H1 (cell line): Measurements from ENCODE around the gene SUGP2. TPM values are rescaled to one million over a fixed set of nuclear protein-coding genes. Genes with fewer than 3 reads are reported as not detected.

Experiments
- CTCF ChIA-PET: fragments of 300-600 bp; sonication (Branson Sonifier 250); formaldehyde crosslinking; loops from one replicate; lab custom pipeline; 2021; ENCODE audit not compliant: partially characterized antibody; lab: Charles Lee
- POLR2A ChIA-PET: fragments of 300-600 bp; sonication (Branson Sonifier 250); formaldehyde crosslinking; loops from one replicate; lab custom pipeline; 2021; ENCODE audit warnings: inconsistent platforms; ENCODE audit not compliant: partially characterized antibody; lab: Charles Lee
- DNase-seq, 2 experiments: peaks; one replicate each; pipeline versions ENCODE4 v3.0.0 to v3.0.0-alpha.2; 2010 to 2022; ENCODE audit warnings: low spot score in 2 of 2, low read depth in 1 of 2, mixed read lengths in 1 of 2
- FAIRE-seq: peaks from 2 replicates; lab custom pipeline; 2011; peaks lifted over from hg19 to GRCh38; lab: Jason Lieb, UNC
- H2AFZ ChIP-seq: 2 replicates; pipeline ENCODE4 v1.8.1; 2012; ENCODE audit warnings: low read length, inconsistent platforms
- H2AK5ac ChIP-seq: 2 replicates; pipeline ENCODE4 v1.6.1; 2013; ENCODE audit warnings: low read depth, low read length
- H2BK120ac ChIP-seq: replicated peaks from 2 replicates; pipeline ENCODE3; 2013; ENCODE audit warnings: low read depth, low read length, inconsistent platforms
- H2BK12ac ChIP-seq: 2 replicates; pipeline ENCODE4 v1.6.1; 2013; ENCODE audit warnings: low read depth, low read length
- H2BK15ac ChIP-seq: 2 replicates; pipeline ENCODE4 v1.6.1; 2013; ENCODE audit warnings: low read length
- H2BK20ac ChIP-seq: 2 replicates; pipeline ENCODE4 v1.6.1; 2013; ENCODE audit warnings: low read length
- H2BK5ac ChIP-seq: 2 replicates; pipeline ENCODE4 v1.6.1; 2013; ENCODE audit warnings: low read depth, low read length
- H3K14ac ChIP-seq: 2 replicates; pipeline ENCODE4 v1.6.1; 2013; ENCODE audit warnings: inconsistent platforms; ENCODE audit not compliant: insufficient read length
- H3K18ac ChIP-seq: 2 replicates; pipeline ENCODE4 v1.6.1; 2013; ENCODE audit warnings: low read length; ENCODE audit errors: extremely low read depth
- H3K23ac ChIP-seq: 2 replicates; pipeline ENCODE4 v1.6.1; 2013; ENCODE audit warnings: inconsistent platforms; ENCODE audit not compliant: insufficient read length
- H3K23me2 ChIP-seq: 2 replicates; pipeline ENCODE4 v1.6.1; 2013; ENCODE audit warnings: low read depth, low read length
- H3K27ac ChIP-seq: 2 replicates; pipeline ENCODE4 v1.6.1; 2011; ENCODE audit warnings: low read depth, low read length, inconsistent platforms
- H3K27me3 ChIP-seq, 4 experiments: replicated peaks in 1 of 4; 1 replicate in 1 of 4; 2 replicates in 3 of 4; pipeline versions ENCODE4 v1.6.1 to v1.8.1; 2011 to 2013; ENCODE audit warnings: low read length in 3 of 4, mild to moderate bottlenecking in 3 of 4, inconsistent platforms in 2 of 4, mixed read lengths in 2 of 4, moderate library complexity in 1 of 4; ENCODE audit not compliant: control insufficient read depth in 3 of 4, insufficient read depth in 3 of 4; ENCODE audit errors: extremely low read depth in 1 of 4
- H3K36me3 ChIP-seq, 4 experiments: 2 replicates each; pipeline versions ENCODE4 v1.6.1 to v1.8.1; 2011 to 2013; ENCODE audit warnings: mild to moderate bottlenecking in 4 of 4, low read length in 3 of 4, moderate library complexity in 2 of 4, control low read depth in 1 of 4, inconsistent platforms in 1 of 4; ENCODE audit not compliant: insufficient read depth in 4 of 4, control insufficient read depth in 2 of 4
- H3K4ac ChIP-seq: replicated peaks from 2 replicates; pipeline ENCODE3; 2013; ENCODE audit warnings: low read length, low read depth, mixed read lengths, inconsistent platforms; ENCODE audit not compliant: insufficient read length
- H3K4me1 ChIP-seq, 4 experiments: replicated peaks in 1 of 4; 1 replicate in 1 of 4; 2 replicates in 3 of 4; pipeline versions ENCODE4 v1.6.1 to v1.8.1; 2011 to 2013; ENCODE audit warnings: low read length in 3 of 4, inconsistent platforms in 2 of 4, mixed read lengths in 1 of 4; ENCODE audit not compliant: insufficient read depth in 4 of 4, control insufficient read depth in 3 of 4
- H3K4me2 ChIP-seq, 2 experiments: 2 replicates each; pipeline versions ENCODE4 v1.6.1 to v1.8.1; 2011 to 2013; ENCODE audit warnings: low read depth in 2 of 2, low read length in 2 of 2, control low read depth in 1 of 2, inconsistent platforms in 1 of 2, mild to moderate bottlenecking in 1 of 2; ENCODE audit not compliant: insufficient read depth in 1 of 2
- H3K4me3 ChIP-seq, 4 experiments: fragments of 200-600, 300-600 bp in 1 of 4; sonication (generic), shearing (Covaris generic), sonication (Bioruptor Twin) in 1 of 4; 2 replicates each; pipeline versions ENCODE4 v1.5.1 to v1.8.1; 2011 to 2016; ENCODE audit warnings: low read length in 4 of 4, low read depth in 3 of 4, control low read depth in 2 of 4, inconsistent platforms in 2 of 4, mild to moderate bottlenecking in 2 of 4, mixed read lengths in 1 of 4, moderate library complexity in 1 of 4; ENCODE audit not compliant: insufficient read depth in 2 of 4; ENCODE audit errors: extremely low read depth in 1 of 4
- H3K56ac ChIP-seq: replicated peaks from 2 replicates; pipeline ENCODE3; 2013; ENCODE audit warnings: low read depth, mild to moderate bottlenecking, mixed read lengths, low read length, inconsistent platforms; ENCODE audit not compliant: insufficient read length
- H3K79me1 ChIP-seq: 2 replicates; pipeline ENCODE4 v1.6.1; 2013; ENCODE audit warnings: low read depth, low read length, control low read depth
- H3K79me2 ChIP-seq, 2 experiments: 2 replicates each; pipeline versions ENCODE4 v1.6.1 to v1.8.1; 2012 to 2013; ENCODE audit warnings: low read length in 2 of 2, mild to moderate bottlenecking in 2 of 2, inconsistent platforms in 1 of 2; ENCODE audit not compliant: insufficient read depth in 2 of 2, control insufficient read depth in 1 of 2
- H3K9ac ChIP-seq, 4 experiments: replicated peaks in 1 of 4; 1 replicate in 1 of 4; 2 replicates in 3 of 4; pipeline versions ENCODE4 v1.6.1 to v1.8.1; 2011 to 2013; ENCODE audit warnings: low read depth in 3 of 4, low read length in 3 of 4, control low read depth in 2 of 4, mild to moderate bottlenecking in 2 of 4, moderate library complexity in 2 of 4, inconsistent platforms in 1 of 4; ENCODE audit errors: extremely low read depth in 1 of 4
- H3K9me3 ChIP-seq, 2 experiments: 2 replicates each; pipeline versions ENCODE4 v1.6.1 to v1.8.1; 2012 to 2013; ENCODE audit warnings: mild to moderate bottlenecking in 2 of 2, moderate library complexity in 2 of 2, control low read depth in 1 of 2, inconsistent platforms in 1 of 2, low read depth in 1 of 2, low read length in 1 of 2, mixed read lengths in 1 of 2; ENCODE audit not compliant: insufficient read depth in 2 of 2
- H4K20me1 ChIP-seq, 2 experiments: replicated peaks in 1 of 2; 2 replicates each; pipeline versions ENCODE3 to v1.8.1; 2011 to 2013; ENCODE audit warnings: inconsistent platforms in 2 of 2, low read length in 2 of 2, mild to moderate bottlenecking in 1 of 2; ENCODE audit not compliant: insufficient read depth in 2 of 2, control insufficient read depth in 1 of 2
- H4K5ac ChIP-seq: 2 replicates; pipeline ENCODE4 v1.6.1; 2013; ENCODE audit warnings: low read length, low read depth, mixed read lengths, inconsistent platforms; ENCODE audit not compliant: insufficient read length
- H4K8ac ChIP-seq: 2 replicates; pipeline ENCODE4 v1.8.0; 2013; ENCODE audit warnings: mild to moderate bottlenecking, moderate library complexity, low read length, inconsistent platforms; ENCODE audit not compliant: insufficient read depth; ENCODE audit errors: extremely low read depth
- H4K91ac ChIP-seq: replicated peaks from 2 replicates; pipeline ENCODE3; 2013; ENCODE audit warnings: low read length, mixed read lengths, inconsistent platforms; ENCODE audit not compliant: insufficient read length
- CREB1 ChIP-seq: IDR thresholded peaks from 2 replicates; pipeline ENCODE4 v1.6.1; 2012; ENCODE audit warnings: inconsistent platforms
- SP2 ChIP-seq: IDR thresholded peaks from 2 replicates; pipeline ENCODE4 v1.6.1; 2012; ENCODE audit warnings: mild to moderate bottlenecking, low read length, inconsistent platforms
- WGBS, 2 experiments: shearing (Covaris generic) in 1 of 2; methylation state at CpG; one replicate each; pipeline versions ENCODE4 v1.1.6 to v1.1.7; 2013 to 2015; ENCODE audit warnings: low lambda C conversion rate in 2 of 2, mixed read lengths in 2 of 2, inconsistent platforms in 1 of 2, low coverage in 1 of 2, missing lambda C conversion rate in 1 of 2; ENCODE audit not compliant: insufficient replicate concordance in 2 of 2, insufficient coverage in 1 of 2, insufficient read length in 1 of 2; ENCODE audit errors: extremely low coverage in 1 of 2, missing lambda C conversion rate in 1 of 2; 5-methylcytosine and 5-hydroxymethylcytosine counted together
- polyA plus RNA-seq, 7 experiments: library from polyadenylated mRNA; depleted of rRNA in 3 of 7; stranded (reverse) in 5 of 7; unstranded in 2 of 7; fragments of >200 nt in 5 of 7; fragments of 200-250 nt in 2 of 7; gene quantifications; 1 replicate in 5 of 7; 2 replicates in 1 of 7; 4 replicates in 1 of 7; pipeline versions ENCODE4 v1.2.1 to v1.2.3, GENCODE V29; 2011 to 2013; ENCODE audit warnings: missing spikeins in 2 of 7, mixed read lengths in 2 of 7
- total RNA-seq: library from RNA; stranded (reverse); fragmentation: NEBNext Ultra II Directional; extraction: Animal tissue kit (Norgen Biotek cat#: 25700); gene quantifications from 2 replicates; pipeline ENCODE4 v1.2.1, GENCODE V29; 2021

Gene SUGP2
- total and polyA plus RNA-seq, 2 of the 8 experiments (the other 6 are each of a cell fraction or from before 2014, with no cell fraction given) = 57.7 to 114 TPM

GRCh38 chr19:19061506-19061905, 28.2 kb upstream of the SUGP2 start:
- Histone ChIP-seq H3K4me2 (no peak overlapping the region), H3K79me2 (no peaks in the 10 kb centered on the region), H3K9ac (no peak overlapping the region), H2AFZ (no peak overlapping the region), H3K18ac (no peak overlapping the region), H3K23me2 (peaks cover 6% of the 10 kb centered on the region), H3K79me1 (no peaks in the 10 kb centered on the region), H4K20me1 (peaks cover 7 to 12% of the 10 kb centered on the region in 2 experiments), H3K56ac (no peak overlapping the region), H2BK5ac (no peak overlapping the region), H3K4me1 (peaks cover 0 to 7% (median 5%) of the 10 kb centered on the region in 4 experiments; a peak in 5 of 7 replicates), H3K27me3 (peaks cover 0 to 25% (median 19%) of the 10 kb centered on the region in 4 experiments; a peak in 6 of 7 replicates), H2AK5ac (no peak overlapping the region), H2BK12ac (no peak overlapping the region), H3K9me3 (no peaks in the 10 kb centered on the region), H4K8ac (no peak overlapping the region), H3K23ac (no peak overlapping the region), H3K14ac (no peak overlapping the region), H2BK15ac (no peak overlapping the region), H3K36me3 (peaks cover 8 to 17% (median 15%) of the 10 kb centered on the region in 4 experiments; a peak in 7 of 8 replicates), H4K91ac (no peak overlapping the region), H2BK20ac (no peak overlapping the region), H2BK120ac (no peak overlapping the region), H4K5ac (no peak overlapping the region), H3K4ac (no peak overlapping the region), H3K4me3 (no peak overlapping the region), H3K27ac (no peak overlapping the region)
- ChIA-PET POLR2A (interaction anchor here (0.6 to 5.1 kb wide), 6 partner anchors 10 to 303 kb away, joined by 3 to 31 read pairs (median 4); no protein-coding TSS in a partner anchor), CTCF (interaction anchor here (1.2 to 3.7 kb wide), 7 partner anchors 10 to 79 kb away, joined by 3 to 23 read pairs (median 4); no protein-coding TSS in a partner anchor)
- FAIRE-seq (no peak), DNase-seq (no peak)
- TF ChIP-seq CREB1 = no peak
- no peak for TF ChIP-seq SP2
- 92% methylated on average over 8 of the region's 8 CpGs; no CpG with 5 or more reads in 1 of the 2 experiments for WGBS, 2 experiments
